Measurements from ENCODE around the gene LAMA5. TPM values are rescaled to one million over a fixed set of nuclear protein-coding genes. Genes with fewer than 3 reads are reported as not detected.

Gene LAMA5
- total RNA-seq, 4 donors from 2014 or later, result 95.2 to 230 (median 139) TPM

- H3K27ac ChIP-seq, result no peak overlapping the region
- H3K9me3 ChIP-seq, result no peaks in the 10 kb centered on the region
- H3K36me3 ChIP-seq, result peaks cover 0 to 76% (median 3%) of the 10 kb centered on the region in 3 donors
- H3K4me1 ChIP-seq, result peaks cover 0 to 2% (median 0%) of the 10 kb centered on the region in 4 donors
- TF ChIP-seq CTCF (IDR thresholded peaks at IDR 0.05) (no peak), POLR2A (IDR thresholded peaks at IDR 0.05) (no peak), EP300 (IDR thresholded peaks at IDR 0.05) (no peak)
- WGBS, 2 donors, result 88 to 95% methylated on average over 24 to 32 of the region's 44 CpGs
- no peaks in the 10 kb centered on the region for H3K27me3 ChIP-seq
- DNase-seq (ENCODE audit: low spot score in 2 of 2), result no peak
- no peak overlapping the region for H3K4me3 ChIP-seq
Measured at GRCh38 chr20:62394248-62395245, 27.4 kb upstream of the LAMA5 start.

GRCh38 chr20:62393830-62394229, 26.7 kb upstream of the LAMA5 start:
- no peaks in the 10 kb centered on the region for H3K9me3 ChIP-seq
- H3K4me1 ChIP-seq, result peaks cover 0 to 8% (median 0%) of the 10 kb centered on the region in 4 donors
- H3K36me3 ChIP-seq, result peaks cover 0 to 83% (median 3%) of the 10 kb centered on the region in 3 donors
- H3K27me3 ChIP-seq, result no peaks in the 10 kb centered on the region
- no peak for DNase-seq (ENCODE audit: low spot score in 2 of 2)
- 86 to 91% methylated on average over 20 to 24 of the region's 24 CpGs for WGBS, 2 donors
- H3K27ac ChIP-seq, result no peak overlapping the region
- no peak overlapping the region for H3K4me3 ChIP-seq
- TF ChIP-seq POLR2A (IDR thresholded peaks at IDR 0.05), result no peak
- no peak for TF ChIP-seq EP300 (IDR thresholded peaks at IDR 0.05)
- TF ChIP-seq CTCF (IDR thresholded peaks at IDR 0.05), result no peak

GRCh38 chr20:62393335-62393665, 26.2 kb upstream of the LAMA5 start:
- no peak overlapping the region for H3K4me3 ChIP-seq
- no peak for DNase-seq (ENCODE audit: low spot score in 2 of 2)
- WGBS, 2 donors, result 72 to 84% methylated on average over 9 to 12 of the region's 12 CpGs
- H3K9me3 ChIP-seq, result no peaks in the 10 kb centered on the region
- no peaks in the 10 kb centered on the region for H3K27me3 ChIP-seq
- H3K4me1 ChIP-seq, result peaks cover 0 to 10% (median under 1%) of the 10 kb centered on the region in 4 donors
- TF ChIP-seq EP300 (IDR thresholded peaks at IDR 0.05) (no peak), CTCF (IDR thresholded peaks at IDR 0.05) (no peak), POLR2A (IDR thresholded peaks at IDR 0.05) (no peak)
- H3K27ac ChIP-seq, result no peak overlapping the region
- peaks cover 0 to 89% (median 3%) of the 10 kb centered on the region in 3 donors for H3K36me3 ChIP-seq

- Histone ChIP-seq H3K4me3 (no peak overlapping the region), H3K27me3 (no peaks in the 10 kb centered on the region), H3K9me3 (no peaks in the 10 kb centered on the region), H3K36me3 (peaks cover 0 to 92% (median 3%) of the 10 kb centered on the region in 3 donors), H3K27ac (no peak overlapping the region), H3K4me1 (peaks cover 0 to 15% (median 6%) of the 10 kb centered on the region in 4 donors)
- 81 to 91% methylated on average over 7 to 19 of the region's 21 CpGs for WGBS, 2 donors
- DNase-seq (ENCODE audit: low spot score in 2 of 2), result no peak
- no peak for TF ChIP-seq CTCF (IDR thresholded peaks at IDR 0.05)
- TF ChIP-seq POLR2A (IDR thresholded peaks at IDR 0.05), result no peak
- TF ChIP-seq EP300 (IDR thresholded peaks at IDR 0.05), result no peak
Measured at GRCh38 chr20:62392621-62393334, 25.7 kb upstream of the LAMA5 start.

- Histone ChIP-seq H3K27ac (no peak overlapping the region), H3K9me3 (no peaks in the 10 kb centered on the region), H3K36me3 (peaks cover 0 to 91% (median 3%) of the 10 kb centered on the region in 3 donors), H3K4me1 (peaks cover 0 to 20% (median 10%) of the 10 kb centered on the region in 4 donors), H3K4me3 (no peak overlapping the region), H3K27me3 (no peaks in the 10 kb centered on the region)
- no peak for DNase-seq (ENCODE audit: low spot score in 2 of 2)
- TF ChIP-seq CTCF (IDR thresholded peaks at IDR 0.05), result no peak
- WGBS, 2 donors, result 81 to 82% methylated on average over 9 to 10 of the region's 10 CpGs
Measured at GRCh38 chr20:62392077-62392418, 24.9 kb upstream of the LAMA5 start.
